K562 (cell line): ENCODE measurements around the gene ANO8. TPM values are rescaled to one million over a fixed set of nuclear protein-coding genes. Genes with fewer than 3 reads are reported as not detected.

Experiments used
- BMI1 ChIP-seq: fragments of 150-350 bp; IDR thresholded peaks from 2 replicates; pipeline ENCODE4 v1.6.1; 2014; ENCODE audit warnings: low read length
- CUX1 ChIP-seq: fragments of 200-800 bp; sonication (Bioruptor generic); IDR thresholded peaks from 2 replicates; pipeline ENCODE4 v1.6.1; 2016; ENCODE audit warnings: missing genetic modification characterization, missing compliant biosample characterization
- FOXJ2 ChIP-seq: fragments of 200-800 bp; sonication (Bioruptor generic); IDR thresholded peaks from 2 replicates; pipeline ENCODE4 v1.6.1; 2016; ENCODE audit warnings: missing genetic modification characterization, missing compliant biosample characterization
- GTF2F1 ChIP-seq: IDR thresholded peaks from 2 replicates; pipeline ENCODE4 v1.6.1; 2011; ENCODE audit warnings: low read depth, low read length, improper control_type of control experiment
- HDAC6 ChIP-seq: IDR thresholded peaks from 2 replicates; pipeline ENCODE4 v1.6.1; 2012; ENCODE audit warnings: low read depth, mild to moderate bottlenecking, control low read depth, inconsistent platforms, low read length, moderate library complexity
- MCM5 ChIP-seq: fragments of 450-650 bp; IDR thresholded peaks from 2 replicates; pipeline ENCODE4 v1.6.1; 2016; ENCODE audit warnings: low read depth
- RBM15 ChIP-seq: fragments of 200-400 bp; formaldehyde crosslinking; IDR thresholded peaks from 2 replicates; pipeline ENCODE4 v1.6.1; 2018; ENCODE audit warnings: mild to moderate bottlenecking, low read length, moderate library complexity; ENCODE audit not compliant: insufficient read depth
- SMARCB1 ChIP-seq: IDR thresholded peaks from 2 replicates; pipeline ENCODE4 v1.6.1; 2011; ENCODE audit warnings: improper control_type of control experiment, low read depth; ENCODE audit not compliant: insufficient read length
- SNAPC5 ChIP-seq: fragments of 250-450 bp; sonication (Bioruptor Pico); IDR thresholded peaks from 2 replicates; pipeline ENCODE4 v1.8.0; 2021; ENCODE audit warnings: moderate library complexity, mild to moderate bottlenecking, inconsistent platforms
- TCF7 ChIP-seq: sonication (generic); IDR thresholded peaks from 2 replicates; pipeline ENCODE4 v1.6.1; 2016; ENCODE audit warnings: antibody characterized with exemption, borderline replicate concordance
- TEAD1 ChIP-seq, 2 experiments: fragments of 450-650 bp in 1 of 2; sonication (generic) in 1 of 2; formaldehyde crosslinking; IDR thresholded peaks; 2 replicates each; pipeline versions ENCODE4 v1.4.0 to v1.8.0; 2020 to 2022; ENCODE audit warnings: mild to moderate bottlenecking in 2 of 2, missing genetic modification reagents in 1 of 2
- ZBTB33 ChIP-seq: sonication (generic); formaldehyde crosslinking; IDR thresholded peaks from 2 replicates; pipeline ENCODE4 v1.8.1; 2023; ENCODE audit warnings: mild to moderate bottlenecking, missing genetic modification reagents
- ZBTB43 ChIP-seq: sonication (generic); formaldehyde crosslinking; IDR thresholded peaks from 2 replicates; pipeline ENCODE4 v1.8.0; 2023; ENCODE audit warnings: mild to moderate bottlenecking, missing genetic modification reagents
- ZC3H4 ChIP-seq: sonication (generic); formaldehyde crosslinking; IDR thresholded peaks from 2 replicates; pipeline ENCODE4 v1.9.0; 2021; ENCODE audit warnings: missing genetic modification reagents, borderline replicate concordance
- ZFP1 ChIP-seq: fragments of 450-650 bp; formaldehyde crosslinking; IDR thresholded peaks from 2 replicates; pipeline ENCODE4 v1.4.0; 2020; ENCODE audit warnings: mild to moderate bottlenecking, mixed read lengths
- ZNF311 ChIP-seq: fragments of 250-450 bp; sonication (Bioruptor Pico); IDR thresholded peaks from 2 replicates; pipeline ENCODE4 v1.4.0; 2020; ENCODE audit warnings: mild to moderate bottlenecking, moderate library complexity
- polyA plus RNA-seq, 8 experiments: library from polyadenylated mRNA; depleted of rRNA in 4 of 8; stranded (reverse) in 5 of 8; unstranded in 3 of 8; fragments of >200 nt; fragmentation: Nextera tagmentation in 2 of 8; fragmentation: Illumina TruSeq in 1 of 8; extraction: Ambion mirVana in 2 of 8; extraction: Trizol in 1 of 8; gene quantifications; 2 replicates each; pipeline versions ENCODE4 v1.2.1 to v1.2.3, GENCODE V29; 2011 to 2014; ENCODE audit warnings: inconsistent platforms in 1 of 8, missing spikeins in 1 of 8
- total RNA-seq, 7 experiments: library from RNA; depleted of rRNA in 6 of 7; stranded (reverse); fragments of >200 nt in 6 of 7; fragmentation: Illumina TruSeq in 2 of 7; extraction: Trizol in 2 of 7; gene quantifications; 2 replicates each; pipeline versions ENCODE4 v1.2.1 to v1.2.3, GENCODE V29; 2011 to 2021; ENCODE audit warnings: low replicate concordance in 1 of 7
- TF ChIP-seq, protein P1 (sequence below): fragments of 450-650 bp; IDR thresholded peaks from 2 replicates; pipeline ENCODE4 v1.6.1; 2017; ENCODE audit warnings: mild to moderate bottlenecking, moderate library complexity

Gene ANO8
- total and polyA plus RNA-seq, 9 of the 15 experiments (the other 6 are each of a cell fraction or from before 2014, with no cell fraction given): 0.07 to 7.6 (median 2.3) TPM; not detected in 1

GRCh38 chr19:17334414-17335409 is at the start of gene ANO8 (continued):
- TF ChIP-seq, protein P1, sequence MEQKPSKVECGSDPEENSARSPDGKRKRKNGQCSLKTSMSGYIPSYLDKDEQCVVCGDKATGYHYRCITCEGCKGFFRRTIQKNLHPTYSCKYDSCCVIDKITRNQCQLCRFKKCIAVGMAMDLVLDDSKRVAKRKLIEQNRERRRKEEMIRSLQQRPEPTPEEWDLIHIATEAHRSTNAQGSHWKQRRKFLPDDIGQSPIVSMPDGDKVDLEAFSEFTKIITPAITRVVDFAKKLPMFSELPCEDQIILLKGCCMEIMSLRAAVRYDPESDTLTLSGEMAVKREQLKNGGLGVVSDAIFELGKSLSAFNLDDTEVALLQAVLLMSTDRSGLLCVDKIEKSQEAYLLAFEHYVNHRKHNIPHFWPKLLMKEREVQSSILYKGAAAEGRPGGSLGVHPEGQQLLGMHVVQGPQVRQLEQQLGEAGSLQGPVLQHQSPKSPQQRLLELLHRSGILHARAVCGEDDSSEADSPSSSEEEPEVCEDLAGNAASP: no peak
- TF ChIP-seq ZBTB43 (CRISPR knock-in tag) (no peak), TCF7 (peak; percentile 76; the same call in 1 of the 2 replicates), ZNF311 (no peak), FOXJ2 (no peak), HDAC6 (no peak), GTF2F1 (no peak), ZC3H4 (CRISPR knock-in tag) (no peak; the same call in none of the 2 replicates), RBM15 (no peak), CUX1 (CRISPR knock-in tag) (no peak), MCM5 (no peak), SNAPC5 (CRISPR knock-in tag) (no peak), SMARCB1 (no peak), ZFP1 (CRISPR knock-in tag) (no peak), BMI1 (no peak), TEAD1 (CRISPR knock-in tag; IDR thresholded peaks at IDR 0.05) (peak in 1 of 2 experiments; percentile 91; a peak in 1 of 4 replicates), ZBTB33 (CRISPR knock-in tag) (peak; percentile 91)
